Keratinocyte (primary cell): Measurements from ENCODE around the gene EGLN1. TPM values are rescaled to one million over a fixed set of nuclear protein-coding genes. Genes with fewer than 3 reads are reported as not detected.

Experiments
- DNase-seq: peaks from one replicate; pipeline ENCODE4 v3.0.0-alpha.2; 2011; ENCODE audit warnings: low read depth, missing footprints, low spot score
- FAIRE-seq: peaks from 2 replicates; lab custom pipeline; 2011; peaks lifted over from hg19 to GRCh38; lab: Jason Lieb, UNC
- H2AFZ ChIP-seq: 2 replicates; pipeline ENCODE4 v1.6.0; 2012; ENCODE audit warnings: low read length, control low read depth, inconsistent platforms; ENCODE audit not compliant: control insufficient read depth
- H3K27ac ChIP-seq: 2 replicates; pipeline ENCODE4 v1.5.1; 2011; ENCODE audit warnings: low read length; ENCODE audit not compliant: control insufficient read depth, insufficient read depth
- H3K27me3 ChIP-seq: 3 replicates; pipeline ENCODE4 v1.6.0; 2011; ENCODE audit warnings: low read length; ENCODE audit not compliant: control insufficient read depth, insufficient read depth; ENCODE audit errors: extremely low read depth
- H3K36me3 ChIP-seq, 2 experiments: 2 replicates in 1 of 2; 3 replicates in 1 of 2; pipeline ENCODE4 v1.5.1; 2011; ENCODE audit warnings: low read length in 2 of 2, mild to moderate bottlenecking in 1 of 2; ENCODE audit not compliant: control insufficient read depth in 2 of 2, insufficient read depth in 2 of 2; ENCODE audit errors: extremely low read depth in 1 of 2
- H3K4me1 ChIP-seq: 3 replicates; pipeline ENCODE4 v1.5.1; 2011; ENCODE audit warnings: low read length; ENCODE audit not compliant: control insufficient read depth, insufficient read depth; ENCODE audit errors: extremely low read depth
- H3K4me2 ChIP-seq: 3 replicates; pipeline ENCODE4 v1.6.0; 2011; ENCODE audit warnings: low read depth, low read length; ENCODE audit not compliant: control insufficient read depth, insufficient read depth; ENCODE audit errors: extremely low read depth
- H3K4me3 ChIP-seq, 3 experiments: fragments of 200-600 bp in 1 of 3; sonication (generic) in 1 of 3; 2 replicates in 2 of 3; 3 replicates in 1 of 3; pipeline ENCODE4 v1.5.1; 2011 to 2016; ENCODE audit warnings: low read length in 3 of 3, mild to moderate bottlenecking in 3 of 3, control low read depth in 2 of 3, inconsistent platforms in 1 of 3, low read depth in 1 of 3, mixed read lengths in 1 of 3, mixed run types in 1 of 3, moderate library complexity in 1 of 3; ENCODE audit not compliant: control insufficient read depth in 2 of 3, insufficient read depth in 2 of 3; ENCODE audit errors: extremely low read depth in 1 of 3
- H3K79me2 ChIP-seq: 2 replicates; pipeline ENCODE4 v1.6.0; 2012; ENCODE audit warnings: low read length; ENCODE audit not compliant: control insufficient read depth, insufficient read depth
- H3K9ac ChIP-seq: 3 replicates; pipeline ENCODE4 v1.6.0; 2011; ENCODE audit warnings: low read length; ENCODE audit not compliant: control insufficient read depth, insufficient read depth; ENCODE audit errors: extremely low read depth
- H3K9me1 ChIP-seq: 3 replicates; pipeline ENCODE4 v1.6.0; 2011; ENCODE audit warnings: low read length; ENCODE audit not compliant: control insufficient read depth, insufficient read depth; ENCODE audit errors: extremely low read depth
- H3K9me3 ChIP-seq: 2 replicates; pipeline ENCODE4 v1.5.1; 2012; ENCODE audit warnings: low read depth, low read length; ENCODE audit not compliant: control insufficient read depth
- H4K20me1 ChIP-seq: 3 replicates; pipeline ENCODE4 v1.6.0; 2011; ENCODE audit warnings: low read length; ENCODE audit not compliant: control insufficient read depth, insufficient read depth; ENCODE audit errors: extremely low read depth
- EZH2 ChIP-seq: IDR thresholded peaks from one replicate; pipeline ENCODE4 v1.6.1; 2012; ENCODE audit warnings: inconsistent platforms, mild to moderate bottlenecking, low read length, moderate library complexity
- dilution Hi-C: fragments of 300-500 bp; cut with MboI; formaldehyde crosslinking; loops from one replicate; pipeline ENCODE4 v1.7.0; 2020; ENCODE audit warnings: low sequenced_read_pairs; ENCODE audit not compliant: extremely low pct_ligation_motif_present
- polyA plus RNA-seq, 5 experiments: library from polyadenylated mRNA; depleted of rRNA in 3 of 5; stranded (reverse) in 3 of 5; stranded (forward) in 1 of 5; unstranded in 1 of 5; fragments of >200 nt; gene quantifications; 1 replicate in 1 of 5; 2 replicates in 3 of 5; 3 replicates in 1 of 5; pipeline versions ENCODE4 v1.2.1 to v1.2.3, GENCODE V29; 2011 to 2012; ENCODE audit warnings: missing spikeins in 2 of 5, low read depth in 1 of 5, low replicate concordance in 1 of 5
- TF ChIP-seq, protein P1 (sequence below), 3 experiments: IDR thresholded peaks in 1 of 3; conservative IDR thresholded peaks in 1 of 3; optimal IDR thresholded peaks in 1 of 3; 2 replicates in 2 of 3; 3 replicates in 1 of 3; pipeline versions ENCODE3 to v1.5.1; 2011; ENCODE audit warnings: low read length in 3 of 3, mild to moderate bottlenecking in 3 of 3, moderate library complexity in 2 of 3, control low read depth in 1 of 3, inconsistent platforms in 1 of 3; ENCODE audit not compliant: insufficient read depth in 2 of 3; ENCODE audit errors: extremely low read depth in 1 of 3

The EGLN1 gene
- polyA plus RNA-seq, 1 donor (not counting 4 experiments of a cell fraction or from before 2014, with no cell fraction given) = 34.1 TPM

DNA sequence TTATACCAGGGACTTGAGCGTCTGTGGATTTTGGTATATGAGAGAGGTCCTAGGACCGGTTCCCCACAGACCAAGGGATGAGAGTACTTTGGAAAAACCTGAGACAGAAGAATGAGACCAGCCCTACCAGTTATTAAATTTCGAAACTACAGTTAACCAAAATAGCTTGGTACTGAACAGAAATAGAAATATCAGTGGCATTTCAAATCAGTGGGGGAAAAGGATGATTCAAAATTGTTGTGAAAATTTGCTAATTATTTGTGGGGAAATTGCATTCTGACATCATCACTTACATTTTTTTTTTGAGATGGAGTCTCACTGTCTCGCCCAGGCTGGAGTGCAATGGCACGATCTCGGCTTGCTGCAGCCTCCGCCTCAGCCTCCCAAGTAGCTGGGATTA, 92.6 kb downstream of the EGLN1 start:
- no peak for TF ChIP-seq EZH2
- TF ChIP-seq, protein P1, sequence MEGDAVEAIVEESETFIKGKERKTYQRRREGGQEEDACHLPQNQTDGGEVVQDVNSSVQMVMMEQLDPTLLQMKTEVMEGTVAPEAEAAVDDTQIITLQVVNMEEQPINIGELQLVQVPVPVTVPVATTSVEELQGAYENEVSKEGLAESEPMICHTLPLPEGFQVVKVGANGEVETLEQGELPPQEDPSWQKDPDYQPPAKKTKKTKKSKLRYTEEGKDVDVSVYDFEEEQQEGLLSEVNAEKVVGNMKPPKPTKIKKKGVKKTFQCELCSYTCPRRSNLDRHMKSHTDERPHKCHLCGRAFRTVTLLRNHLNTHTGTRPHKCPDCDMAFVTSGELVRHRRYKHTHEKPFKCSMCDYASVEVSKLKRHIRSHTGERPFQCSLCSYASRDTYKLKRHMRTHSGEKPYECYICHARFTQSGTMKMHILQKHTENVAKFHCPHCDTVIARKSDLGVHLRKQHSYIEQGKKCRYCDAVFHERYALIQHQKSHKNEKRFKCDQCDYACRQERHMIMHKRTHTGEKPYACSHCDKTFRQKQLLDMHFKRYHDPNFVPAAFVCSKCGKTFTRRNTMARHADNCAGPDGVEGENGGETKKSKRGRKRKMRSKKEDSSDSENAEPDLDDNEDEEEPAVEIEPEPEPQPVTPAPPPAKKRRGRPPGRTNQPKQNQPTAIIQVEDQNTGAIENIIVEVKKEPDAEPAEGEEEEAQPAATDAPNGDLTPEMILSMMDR (optimal IDR thresholded peaks at IDR 0.05 in 1 of 3, IDR thresholded peaks at IDR 0.05 in 1 of 3, conservative IDR thresholded peaks at IDR 0.05 in 1 of 3; ENCODE audit: extremely low read depth in 1 of 3, insufficient read depth in 2 of 3, low read length in 3 of 3) = no peak
- Histone ChIP-seq H3K36me3 (no peaks in the 10 kb centered on the region), H3K27ac (no peak overlapping the region), H4K20me1 (peaks cover 4% of the 10 kb centered on the region), H3K9ac (no peak overlapping the region), H2AFZ (no peak overlapping the region), H3K4me3 (no peak overlapping the region), H3K9me1 (no peaks in the 10 kb centered on the region), H3K4me1 (peaks cover 19% of the 10 kb centered on the region), H3K27me3 (no peaks in the 10 kb centered on the region), H3K79me2 (peaks cover 27% of the 10 kb centered on the region), H3K9me3 (no peaks in the 10 kb centered on the region), H3K4me2 (no peak overlapping the region)
- DNase-seq (no peak), FAIRE-seq (no peak)
- dilution Hi-C loops = no loop called here

DNA sequence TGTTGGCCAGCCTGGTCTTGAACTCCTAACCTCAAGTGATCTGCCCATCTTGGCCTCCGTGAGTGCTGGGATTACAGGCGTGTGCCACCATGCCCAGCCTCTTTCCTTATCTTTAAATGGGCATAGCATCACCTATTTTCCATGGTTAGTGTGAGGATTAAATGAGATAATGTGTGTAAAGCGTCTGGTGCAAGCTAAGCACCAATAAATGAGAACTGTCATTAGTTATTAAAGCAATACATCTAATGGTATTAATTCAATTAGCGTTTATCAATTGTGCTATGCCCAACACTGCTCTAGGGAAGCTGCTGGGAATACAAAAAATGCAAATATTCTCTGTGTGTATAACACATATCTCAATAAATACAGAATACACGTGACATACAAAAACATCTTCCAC, 94.5 kb downstream of the EGLN1 start:
- Histone ChIP-seq H3K27me3 (no peaks in the 10 kb centered on the region), H3K36me3 (no peaks in the 10 kb centered on the region), H3K4me3 (no peak overlapping the region), H3K9ac (no peak overlapping the region), H3K9me3 (no peaks in the 10 kb centered on the region), H4K20me1 (no peaks in the 10 kb centered on the region), H3K4me2 (no peak overlapping the region), H2AFZ (no peak overlapping the region), H3K79me2 (peaks cover 9% of the 10 kb centered on the region), H3K9me1 (no peaks in the 10 kb centered on the region), H3K4me1 (peaks cover 2% of the 10 kb centered on the region), H3K27ac (no peak overlapping the region)
- DNase-seq (no peak), FAIRE-seq (no peak)
- TF ChIP-seq, protein P1 (optimal IDR thresholded peaks at IDR 0.05 in 1 of 3, IDR thresholded peaks at IDR 0.05 in 1 of 3, conservative IDR thresholded peaks at IDR 0.05 in 1 of 3; ENCODE audit: extremely low read depth in 1 of 3, insufficient read depth in 2 of 3, low read length in 3 of 3) = no peak
- TF ChIP-seq EZH2 = no peak
- dilution Hi-C loops = no loop called here
